Neural cell (in vitro differentiated cells): ENCODE data around the gene CACNA2D2. TPM values are rescaled to one million over a fixed set of nuclear protein-coding genes. Genes with fewer than 3 reads are reported as not detected.

Experiments
- H2AFZ ChIP-seq: fragments of 200-600, 300-800 bp; sonication (generic), shearing (Covaris generic); 2 replicates; pipeline ENCODE4 v1.6.0; 2014; ENCODE audit warnings: low read depth, mild to moderate bottlenecking, antibody characterized with exemption, low read length, moderate library complexity
- H3F3A ChIP-seq: fragments of 200-600 bp; shearing (Covaris generic); 2 replicates; pipeline ENCODE4 v1.6.1; 2016; ENCODE audit warnings: mild to moderate bottlenecking, moderate library complexity, mixed read lengths, antibody characterized with exemption, low read length; ENCODE audit not compliant: insufficient read depth, poor library complexity, severe bottlenecking
- H3K27ac ChIP-seq: fragments of 200-600, 300-800 bp; sonication (generic), shearing (Covaris generic); 2 replicates; pipeline ENCODE4 v1.5.1; 2014; ENCODE audit warnings: mild to moderate bottlenecking, low read length, moderate library complexity
- H3K27me3 ChIP-seq: fragments of 300-800, 200-600 bp; sonication (generic), shearing (Covaris generic); 2 replicates; pipeline ENCODE4 v1.6.0; 2014; ENCODE audit warnings: mild to moderate bottlenecking, low read depth, low read length, moderate library complexity; ENCODE audit not compliant: insufficient read depth
- H3K36me3 ChIP-seq: fragments of 300-800, 200-600 bp; sonication (generic), shearing (Covaris generic); 2 replicates; pipeline ENCODE4 v1.5.1; 2014; ENCODE audit warnings: mild to moderate bottlenecking, antibody characterized with exemption, low read length, moderate library complexity; ENCODE audit not compliant: insufficient read depth
- H3K4me2 ChIP-seq: fragments of 300-800, 200-600 bp; sonication (generic), shearing (Covaris generic); 2 replicates; pipeline ENCODE4 v1.6.0; 2014; ENCODE audit warnings: mild to moderate bottlenecking, low read length
- H3K4me3 ChIP-seq: fragments of 300-800, 200-600 bp; sonication (generic), shearing (Covaris generic); 2 replicates; pipeline ENCODE4 v1.5.1; 2014; ENCODE audit warnings: mild to moderate bottlenecking, low read length, moderate library complexity
- H3K79me2 ChIP-seq: fragments of 200-600 bp; shearing (Covaris generic); replicated peaks from 2 replicates; pipeline ENCODE4 v1.6.0; 2014; ENCODE audit warnings: mild to moderate bottlenecking, low read length, moderate library complexity; ENCODE audit not compliant: insufficient read depth
- H3K9ac ChIP-seq: fragments of 300-800, 200-600 bp; sonication (generic), shearing (Covaris generic); 2 replicates; pipeline ENCODE4 v1.6.1; 2016; ENCODE audit warnings: mild to moderate bottlenecking, low read length, mixed read lengths
- H3K9me2 ChIP-seq: fragments of 200-600 bp; shearing (Covaris generic); 2 replicates; pipeline ENCODE4 v1.6.1; 2016; ENCODE audit warnings: mild to moderate bottlenecking, low read length, mixed read lengths; ENCODE audit not compliant: insufficient read depth
- H3K9me3 ChIP-seq: fragments of 200-600, 300-800 bp; sonication (generic), shearing (Covaris generic); 2 replicates; pipeline ENCODE4 v1.6.1; 2016; ENCODE audit warnings: mild to moderate bottlenecking, mixed run types, low read length, moderate library complexity, mixed read lengths
- H4K20me1 ChIP-seq: fragments of 200-600 bp; shearing (Covaris generic); 2 replicates; pipeline ENCODE4 v1.6.1; 2016; ENCODE audit warnings: mild to moderate bottlenecking, mixed run types; ENCODE audit not compliant: insufficient read depth
- CTCF ChIP-seq: fragments of 450-650 bp; IDR thresholded peaks from 2 replicates; pipeline ENCODE4 v1.5.1; 2014; ENCODE audit warnings: antibody characterized with exemption, mild to moderate bottlenecking, moderate library complexity; ENCODE audit not compliant: poor library complexity, severe bottlenecking
- EP300 ChIP-seq: fragments of 450-650 bp; conservative IDR thresholded peaks from 2 replicates; pipeline ENCODE4 v1.6.1; 2014; ENCODE audit warnings: antibody characterized with exemption, mild to moderate bottlenecking, moderate library complexity; ENCODE audit not compliant: poor library complexity, severe bottlenecking
- EZH2 ChIP-seq: fragments of 200-600, 300-800 bp; shearing (Covaris generic), sonication (generic); IDR thresholded peaks from 2 replicates; pipeline ENCODE4 v1.6.1; 2014; ENCODE audit warnings: antibody characterized with exemption, low read length, borderline replicate concordance, mild to moderate bottlenecking; ENCODE audit not compliant: insufficient read depth, poor library complexity, severe bottlenecking
- MXI1 ChIP-seq: fragments of 450-650 bp; conservative IDR thresholded peaks from 2 replicates; pipeline ENCODE4 v1.6.1; 2014; ENCODE audit warnings: antibody characterized with exemption, mild to moderate bottlenecking; ENCODE audit not compliant: poor library complexity, severe bottlenecking
- POLR2AphosphoS5 ChIP-seq: IDR thresholded peaks from 2 replicates; pipeline ENCODE4 v1.6.1; 2012
- RAD21 ChIP-seq: fragments of 450-650 bp; conservative IDR thresholded peaks from 2 replicates; pipeline ENCODE4 v1.6.1; 2014; ENCODE audit warnings: antibody characterized with exemption, mild to moderate bottlenecking, moderate library complexity
- REST ChIP-seq: IDR thresholded peaks from 2 replicates; pipeline ENCODE4 v1.6.1; 2012; ENCODE audit warnings: borderline replicate concordance
- SMC3 ChIP-seq: fragments of 450-650 bp; conservative IDR thresholded peaks from 2 replicates; pipeline ENCODE4 v1.6.1; 2014; ENCODE audit warnings: antibody characterized with exemption, mild to moderate bottlenecking, moderate library complexity; ENCODE audit not compliant: poor library complexity
- TAF1 ChIP-seq: IDR thresholded peaks from 2 replicates; pipeline ENCODE4 v1.6.1; 2012; ENCODE audit warnings: low read depth
- polyA plus RNA-seq: library from polyadenylated mRNA; depleted of rRNA; stranded (reverse); fragments of >200 nt; gene quantifications from 2 replicates; pipeline ENCODE4 v1.2.3, GENCODE V29; 2014

The CACNA2D2 gene
- polyA plus RNA-seq, 1 donor from 2014 or later, result 7.8 TPM

GRCh38 chr3:50502225-50502583 lies 1.2 kb downstream of the CACNA2D2 start:
- no peak overlapping the region for H3K27ac ChIP-seq
- no peak for TF ChIP-seq REST
- no peak for TF ChIP-seq EZH2
- no peak for TF ChIP-seq MXI1
- no peak for TF ChIP-seq CTCF
- TF ChIP-seq TAF1, result no peak
- TF ChIP-seq SMC3, result no peak
- no peak for TF ChIP-seq RAD21
- TF ChIP-seq POLR2AphosphoS5, result no peak
- TF ChIP-seq EP300, result no peak
- H3F3A ChIP-seq, result no peaks in the 10 kb centered on the region
- peaks cover 2% of the 10 kb centered on the region for H3K79me2 ChIP-seq
- no peaks in the 10 kb centered on the region for H3K27me3 ChIP-seq
- H3K4me2 ChIP-seq, result peak overlapping the region; percentile 89
- H3K9ac ChIP-seq, result peak overlapping the region; percentile 70
- no peaks in the 10 kb centered on the region for H3K9me3 ChIP-seq
- H3K4me3 ChIP-seq, result peak overlapping the region; percentile 84
- no peak overlapping the region for H2AFZ ChIP-seq
- H3K36me3 ChIP-seq, result no peaks in the 10 kb centered on the region
- H3K9me2 ChIP-seq, result no peaks in the 10 kb centered on the region
- peaks cover 1% of the 10 kb centered on the region for H4K20me1 ChIP-seq

GRCh38 chr3:50495609-50496423 lies 7.6 kb downstream of the CACNA2D2 start:
- H4K20me1 ChIP-seq, result peaks cover 4% of the 10 kb centered on the region
- H3K27ac ChIP-seq, result no peak overlapping the region
- H3K9me3 ChIP-seq, result no peaks in the 10 kb centered on the region
- no peak overlapping the region for H3K9ac ChIP-seq
- H3K79me2 ChIP-seq, result no peaks in the 10 kb centered on the region
- no peak overlapping the region for H3K4me2 ChIP-seq
- no peak overlapping the region for H3K4me3 ChIP-seq
- no peaks in the 10 kb centered on the region for H3K9me2 ChIP-seq
- no peaks in the 10 kb centered on the region for H3F3A ChIP-seq
- H2AFZ ChIP-seq, result no peak overlapping the region
- TF ChIP-seq SMC3 (no peak), CTCF (no peak), RAD21 (no peak), REST (no peak)
- H3K27me3 ChIP-seq, result no peaks in the 10 kb centered on the region
- H3K36me3 ChIP-seq, result no peaks in the 10 kb centered on the region
